Loucy (cell line): Measurements from ENCODE around the gene CTNNA2.
A peak's percentile ranks its signal among the peaks of the same experiment; 100 is the strongest.

Experiments
- H2AFZ ChIP-seq: fragments of 200-600 bp; sonication (generic); 2 replicates; pipeline ENCODE4 v1.6.0; 2016; ENCODE audit warnings: antibody characterized with exemption, mild to moderate bottlenecking, low read length, moderate library complexity
- H3F3A ChIP-seq: fragments of 200-600 bp; 2 replicates; pipeline ENCODE4 v1.6.0; 2016; ENCODE audit warnings: antibody characterized with exemption, low read depth, mild to moderate bottlenecking
- H3K27me3 ChIP-seq: fragments of 200-600 bp; sonication (generic); 2 replicates; pipeline ENCODE4 v1.6.1; 2014; ENCODE audit warnings: low read length, mild to moderate bottlenecking; ENCODE audit not compliant: insufficient read depth, poor library complexity, severe bottlenecking
- H3K36me3 ChIP-seq: fragments of 200-600 bp; sonication (generic); 2 replicates; pipeline ENCODE4 v1.6.1; 2016; ENCODE audit warnings: low read length; ENCODE audit not compliant: insufficient read depth
- H3K4me1 ChIP-seq: fragments of 200-600 bp; sonication (generic); 2 replicates; pipeline ENCODE4 v1.5.1; 2014; ENCODE audit warnings: low read length, mild to moderate bottlenecking; ENCODE audit not compliant: insufficient read depth, poor library complexity, severe bottlenecking
- H3K4me2 ChIP-seq: fragments of 200-600 bp; sonication (generic); 2 replicates; pipeline ENCODE4 v1.6.0; 2014; ENCODE audit warnings: antibody characterized with exemption, low read length, low read depth, mild to moderate bottlenecking; ENCODE audit not compliant: poor library complexity, severe bottlenecking
- H3K4me3 ChIP-seq: fragments of 200-600 bp; sonication (generic); 2 replicates; pipeline ENCODE4 v1.5.1; 2014; ENCODE audit warnings: low read length, mild to moderate bottlenecking, mixed read lengths; ENCODE audit not compliant: poor library complexity, severe bottlenecking
- H3K79me2 ChIP-seq: fragments of 200-600 bp; sonication (generic); 2 replicates; pipeline ENCODE4 v1.6.1; 2014; ENCODE audit warnings: low read length; ENCODE audit not compliant: insufficient read depth
- H3K9ac ChIP-seq: fragments of 200-600 bp; sonication (generic); 2 replicates; pipeline ENCODE4 v1.6.0; 2014; ENCODE audit warnings: mild to moderate bottlenecking, low read depth, low read length, moderate library complexity; ENCODE audit not compliant: poor library complexity, severe bottlenecking
- H3K9me2 ChIP-seq: fragments of 200-600 bp; sonication (generic); replicated peaks from 2 replicates; pipeline ENCODE4 v1.6.1; 2016; ENCODE audit warnings: low read depth, low read length, mixed read lengths
- H3K9me3 ChIP-seq: fragments of 200-600 bp; sonication (generic); 2 replicates; pipeline ENCODE4 v1.6.1; 2014; ENCODE audit warnings: mild to moderate bottlenecking, antibody characterized with exemption, low read length, low read depth; ENCODE audit not compliant: insufficient read depth
- H4K20me1 ChIP-seq: fragments of 200-600 bp; sonication (generic); 2 replicates; pipeline ENCODE4 v1.6.0; 2014; ENCODE audit warnings: antibody characterized with exemption, low read length, mild to moderate bottlenecking; ENCODE audit not compliant: insufficient read depth, poor library complexity, severe bottlenecking
- EZH2phosphoT487 ChIP-seq: fragments of 200-600 bp; IDR thresholded peaks from 2 replicates; pipeline ENCODE4 v1.6.1; 2018; ENCODE audit warnings: antibody characterized with exemption, mild to moderate bottlenecking, moderate library complexity, borderline replicate concordance
- TF ChIP-seq, protein P1 (sequence below): fragments of 200-600 bp; sonication (generic); conservative IDR thresholded peaks from 2 replicates; pipeline ENCODE4 v1.5.1; 2014; ENCODE audit warnings: mild to moderate bottlenecking, antibody characterized with exemption, low read length

Gene CTNNA2

DNA sequence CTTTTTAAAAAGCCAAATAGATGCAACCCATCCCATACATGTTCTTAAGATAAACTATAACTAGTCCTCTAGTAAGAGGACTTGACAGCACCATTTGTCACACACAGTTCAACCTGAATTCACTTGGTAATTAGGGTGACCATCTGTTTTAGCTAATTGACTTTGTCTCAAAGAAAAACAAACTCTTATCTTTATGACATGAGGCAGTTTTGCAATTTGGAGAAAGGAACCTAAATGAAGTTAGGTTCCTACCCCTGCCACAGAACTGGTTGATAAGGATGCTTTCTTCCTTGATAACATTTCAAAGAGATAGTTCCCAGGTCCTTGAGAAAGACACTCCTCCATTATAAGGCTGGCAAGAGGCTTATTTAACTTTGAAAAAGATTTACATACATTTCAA lies 849.1 kb downstream of the CTNNA2 start:
- Histone ChIP-seq H3K79me2 (no peaks in the 10 kb centered on the region), H3F3A (no peaks in the 10 kb centered on the region), H3K9ac (no peak overlapping the region), H3K9me3 (no peaks in the 10 kb centered on the region), H3K4me2 (no peak overlapping the region), H3K36me3 (no peaks in the 10 kb centered on the region), H2AFZ (no peak overlapping the region), H3K9me2 (no peaks in the 10 kb centered on the region), H3K4me3 (no peak overlapping the region), H4K20me1 (no peaks in the 10 kb centered on the region), H3K4me1 (no peaks in the 10 kb centered on the region), H3K27me3 (no peaks in the 10 kb centered on the region)
- no peak for TF ChIP-seq EZH2phosphoT487
- TF ChIP-seq, protein P1, sequence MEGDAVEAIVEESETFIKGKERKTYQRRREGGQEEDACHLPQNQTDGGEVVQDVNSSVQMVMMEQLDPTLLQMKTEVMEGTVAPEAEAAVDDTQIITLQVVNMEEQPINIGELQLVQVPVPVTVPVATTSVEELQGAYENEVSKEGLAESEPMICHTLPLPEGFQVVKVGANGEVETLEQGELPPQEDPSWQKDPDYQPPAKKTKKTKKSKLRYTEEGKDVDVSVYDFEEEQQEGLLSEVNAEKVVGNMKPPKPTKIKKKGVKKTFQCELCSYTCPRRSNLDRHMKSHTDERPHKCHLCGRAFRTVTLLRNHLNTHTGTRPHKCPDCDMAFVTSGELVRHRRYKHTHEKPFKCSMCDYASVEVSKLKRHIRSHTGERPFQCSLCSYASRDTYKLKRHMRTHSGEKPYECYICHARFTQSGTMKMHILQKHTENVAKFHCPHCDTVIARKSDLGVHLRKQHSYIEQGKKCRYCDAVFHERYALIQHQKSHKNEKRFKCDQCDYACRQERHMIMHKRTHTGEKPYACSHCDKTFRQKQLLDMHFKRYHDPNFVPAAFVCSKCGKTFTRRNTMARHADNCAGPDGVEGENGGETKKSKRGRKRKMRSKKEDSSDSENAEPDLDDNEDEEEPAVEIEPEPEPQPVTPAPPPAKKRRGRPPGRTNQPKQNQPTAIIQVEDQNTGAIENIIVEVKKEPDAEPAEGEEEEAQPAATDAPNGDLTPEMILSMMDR = no peak

DNA sequence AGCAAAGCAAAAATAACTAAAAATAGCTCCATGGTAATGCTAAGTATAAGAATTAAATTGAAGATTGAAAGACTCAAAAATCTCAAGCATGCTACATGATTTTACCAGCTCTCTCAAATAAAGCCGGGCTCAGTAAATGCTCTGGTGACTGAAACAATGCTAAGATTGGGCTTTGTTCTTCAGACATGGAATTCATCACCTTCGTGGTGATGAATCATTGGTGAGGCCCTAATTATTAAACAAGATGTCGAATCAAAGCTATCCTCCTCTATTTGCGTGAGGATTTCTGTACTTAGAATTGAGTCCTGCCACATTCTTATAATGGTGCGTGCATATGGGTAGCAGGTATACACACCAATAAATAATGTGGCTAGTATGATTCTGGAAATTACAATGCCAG lies 850.5 kb downstream of the CTNNA2 start:
- H3K79me2 ChIP-seq = no peaks in the 10 kb centered on the region
- no peaks in the 10 kb centered on the region for H3K9me3 ChIP-seq
- H2AFZ ChIP-seq = no peak overlapping the region
- no peaks in the 10 kb centered on the region for H3F3A ChIP-seq
- no peak overlapping the region for H3K4me3 ChIP-seq
- H3K4me2 ChIP-seq = peak overlapping the region; percentile 5
- no peak overlapping the region for H3K9ac ChIP-seq
- TF ChIP-seq, protein P1 = no peak
- TF ChIP-seq EZH2phosphoT487 = no peak
- H3K27me3 ChIP-seq = no peaks in the 10 kb centered on the region
- H3K4me1 ChIP-seq = no peaks in the 10 kb centered on the region
- no peaks in the 10 kb centered on the region for H3K9me2 ChIP-seq
- no peaks in the 10 kb centered on the region for H4K20me1 ChIP-seq
- no peaks in the 10 kb centered on the region for H3K36me3 ChIP-seq

DNA sequence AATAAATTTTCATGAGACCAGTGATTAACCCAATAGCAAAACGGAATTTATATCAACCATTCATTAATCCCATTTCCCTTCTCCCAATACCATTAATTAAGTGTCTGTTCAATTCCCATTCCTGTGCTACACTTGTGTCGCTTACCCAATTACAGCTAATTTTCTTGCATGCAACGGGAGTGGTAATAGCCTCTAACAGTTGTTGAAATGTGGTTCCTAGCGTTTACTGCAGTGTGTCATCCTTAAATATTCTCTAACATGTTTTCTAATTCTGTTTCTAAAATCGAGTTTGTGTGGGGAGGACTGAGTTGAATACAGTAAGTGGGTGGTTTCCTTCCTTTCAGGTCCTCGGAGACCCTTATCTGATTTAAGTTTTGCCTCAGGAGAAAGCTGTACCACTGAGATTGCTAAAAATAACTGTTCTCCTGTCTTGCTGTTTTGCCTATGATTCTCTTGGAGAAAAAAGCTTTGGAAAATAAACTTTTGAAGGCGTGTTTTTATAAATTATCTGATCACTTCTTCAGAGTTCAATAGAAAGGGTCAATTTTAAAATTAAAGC lies 851.0 kb downstream of the CTNNA2 start:
- no peaks in the 10 kb centered on the region for H3K4me1 ChIP-seq
- no peak overlapping the region for H2AFZ ChIP-seq
- no peak for TF ChIP-seq EZH2phosphoT487
- TF ChIP-seq, protein P1 = no peak

More for the DNA sequence above, 851.0 kb downstream of the CTNNA2 start:
- no peaks in the 10 kb centered on the region for H4K20me1 ChIP-seq
- no peaks in the 10 kb centered on the region for H3K36me3 ChIP-seq
- H3K9ac ChIP-seq = no peak overlapping the region
- peak overlapping the region; percentile 5 for H3K4me2 ChIP-seq
- no peak overlapping the region for H3K4me3 ChIP-seq
- no peaks in the 10 kb centered on the region for H3K9me3 ChIP-seq
- H3K79me2 ChIP-seq = no peaks in the 10 kb centered on the region
- no peaks in the 10 kb centered on the region for H3F3A ChIP-seq
- no peaks in the 10 kb centered on the region for H3K9me2 ChIP-seq
- no peaks in the 10 kb centered on the region for H3K27me3 ChIP-seq
